ENCODE data around the gene STAG1.

- TF ChIP-seq CTCF (conservative IDR thresholded peaks at IDR 0.05; ENCODE audit: low read length) (peak; percentile 62), EZH2phosphoT487 (IDR thresholded peaks at IDR 0.05; ENCODE audit: borderline replicate concordance) (no peak)
Measured at GRCh38 chr3:136305879-136306278, 446.3 kb downstream of the STAG1 start.

Measured in Loucy (cell line).